ENCODE results near the gene PPP4R3B.

PPP4R3B gene

GRCh38 chr2:55601849-55602248 lies 15.6 kb downstream of the PPP4R3B start:
- H3K27ac ChIP-seq (ENCODE audit: extremely low read depth, low read depth, low read length) = no peak overlapping the region
- no peaks in the 10 kb centered on the region for H3K9me3 ChIP-seq (ENCODE audit: control insufficient read depth, insufficient read depth, low read depth, low read length)
- H3K4me1 ChIP-seq (ENCODE audit: control insufficient read depth, insufficient read depth, low read length) = no peaks in the 10 kb centered on the region
- ChIA-PET CTCF (no interaction called here), POLR2A (no interaction called here)
- TF ChIP-seq ZNF449 (tag by site-specific recombination; IDR thresholded peaks at IDR 0.05) (no peak), ZNF398 (tag by site-specific recombination; IDR thresholded peaks at IDR 0.05) (no peak), SCRT1 (tag by site-specific recombination; IDR thresholded peaks at IDR 0.05; ENCODE audit: borderline replicate concordance) (no peak), ZNF138 (tag by site-specific recombination; IDR thresholded peaks at IDR 0.05; ENCODE audit: borderline replicate concordance) (no peak), ZFP37 (tag by site-specific recombination; IDR thresholded peaks at IDR 0.05) (no peak), ZNF274 (IDR thresholded peaks at IDR 0.05; ENCODE audit: low read length) (no peak), ZNF274 (tag by site-specific recombination; IDR thresholded peaks at IDR 0.05; ENCODE audit: borderline replicate concordance) (no peak), ZNF175 (tag by site-specific recombination; IDR thresholded peaks at IDR 0.05) (no peak), KLF17 (tag by site-specific recombination; IDR thresholded peaks at IDR 0.05) (no peak), ZNF350 (tag by site-specific recombination; IDR thresholded peaks at IDR 0.05) (no peak), ZNF223 (tag by site-specific recombination; IDR thresholded peaks at IDR 0.05) (no peak), ZNF184 (tag by site-specific recombination; IDR thresholded peaks at IDR 0.05) (no peak), ZNF571 (tag by site-specific recombination; IDR thresholded peaks at IDR 0.05) (no peak), ZNF654 (tag by site-specific recombination; IDR thresholded peaks at IDR 0.05; ENCODE audit: low read depth) (no peak), HOXA7 (CRISPR knock-in tag; IDR thresholded peaks at IDR 0.05; ENCODE audit: borderline replicate concordance) (no peak), ZBTB44 (tag by site-specific recombination; IDR thresholded peaks at IDR 0.05) (no peak), INSM2 (tag by site-specific recombination; IDR thresholded peaks at IDR 0.05) (no peak)
- no peak overlapping the region for H3K4me3 ChIP-seq (ENCODE audit: low read depth, low read length)
- peaks cover 32 to 33% of the 10 kb centered on the region in 2 experiments for H3K36me3 ChIP-seq (ENCODE audit: control insufficient read depth in 2 of 2, insufficient read depth in 1 of 2, low read length in 2 of 2)

GRCh38 chr2:55598056-55598795 lies 19.2 kb downstream of the PPP4R3B start:
- Histone ChIP-seq H3K36me3 (ENCODE audit: control insufficient read depth in 2 of 2, insufficient read depth in 1 of 2, low read length in 2 of 2) (peaks cover 31 to 33% of the 10 kb centered on the region in 2 experiments), H3K4me3 (ENCODE audit: low read depth, low read length) (no peak overlapping the region), H3K9me3 (ENCODE audit: control insufficient read depth, insufficient read depth, low read depth, low read length) (no peaks in the 10 kb centered on the region), H3K4me1 (ENCODE audit: control insufficient read depth, insufficient read depth, low read length) (no peaks in the 10 kb centered on the region), H3K27ac (ENCODE audit: extremely low read depth, low read depth, low read length) (no peak overlapping the region)
- CTCF ChIA-PET = no interaction called here
- POLR2A ChIA-PET = no interaction called here
- TF ChIP-seq ZNF398 (tag by site-specific recombination; IDR thresholded peaks at IDR 0.05) (no peak), PRDM2 (tag by site-specific recombination; IDR thresholded peaks at IDR 0.05; ENCODE audit: borderline replicate concordance) (no peak)
